H9 (cell line): Measurements from ENCODE around the gene VAV3. TPM values are rescaled to one million over a fixed set of nuclear protein-coding genes. Genes with fewer than 3 reads are reported as not detected.

ENCODE experiments used
- DNase-seq: peaks from one replicate; pipeline ENCODE4 v3.0.0-alpha.2; 2017
- H2AFZ ChIP-seq: one replicate; pipeline ENCODE4 v1.6.1; 2013; ENCODE audit warnings: mild to moderate bottlenecking, low read length, control low read depth, moderate library complexity
- H2AK5ac ChIP-seq: 2 replicates; pipeline ENCODE4 v1.6.1; 2013; ENCODE audit warnings: low read length, control low read depth, mixed read lengths; ENCODE audit not compliant: insufficient read length
- H2BK120ac ChIP-seq: one replicate; pipeline ENCODE4 v1.6.1; 2013; ENCODE audit warnings: low read depth, mild to moderate bottlenecking, low read length, control low read depth, inconsistent platforms; ENCODE audit not compliant: poor library complexity, severe bottlenecking
- H2BK12ac ChIP-seq: 2 replicates; pipeline ENCODE4 v1.6.1; 2013; ENCODE audit warnings: low read length, control low read depth, mixed read lengths, low read depth; ENCODE audit not compliant: insufficient read length
- H2BK15ac ChIP-seq: 2 replicates; pipeline ENCODE4 v1.6.1; 2013; ENCODE audit warnings: low read depth, low read length, control low read depth
- H2BK20ac ChIP-seq: one replicate; pipeline ENCODE4 v1.6.1; 2013; ENCODE audit warnings: low read depth, mild to moderate bottlenecking, low read length, control low read depth, inconsistent platforms; ENCODE audit not compliant: poor library complexity, severe bottlenecking
- H2BK5ac ChIP-seq: 2 replicates; pipeline ENCODE4 v1.6.1; 2013; ENCODE audit warnings: low read length, control low read depth, mixed read lengths; ENCODE audit not compliant: insufficient read length
- H3K14ac ChIP-seq: 2 replicates; pipeline ENCODE4 v1.6.1; 2013; ENCODE audit warnings: low read length, control low read depth; ENCODE audit not compliant: insufficient read depth
- H3K18ac ChIP-seq: 2 replicates; pipeline ENCODE4 v1.6.1; 2013; ENCODE audit warnings: low read depth, mild to moderate bottlenecking, mixed read lengths, low read length, control low read depth; ENCODE audit not compliant: insufficient read length
- H3K23ac ChIP-seq: 2 replicates; pipeline ENCODE4 v1.6.1; 2013; ENCODE audit warnings: low read length, control low read depth, mixed read lengths, low read depth; ENCODE audit not compliant: insufficient read length
- H3K23me2 ChIP-seq: 2 replicates; pipeline ENCODE4 v1.6.1; 2013; ENCODE audit warnings: low read depth, mild to moderate bottlenecking, mixed read lengths, low read length, control low read depth; ENCODE audit not compliant: insufficient read length, poor library complexity, severe bottlenecking
- H3K27ac ChIP-seq: 2 replicates; pipeline ENCODE4 v1.5.1; 2013; ENCODE audit warnings: low read length, control low read depth, mixed read lengths, low read depth; ENCODE audit not compliant: insufficient read length
- H3K27me3 ChIP-seq: 2 replicates; pipeline ENCODE4 v1.6.1; 2013; ENCODE audit warnings: low read length, control low read depth, inconsistent platforms; ENCODE audit not compliant: insufficient read depth
- H3K4ac ChIP-seq: 2 replicates; pipeline ENCODE4 v1.6.1; 2013; ENCODE audit warnings: low read depth, mild to moderate bottlenecking, control low read depth, inconsistent platforms, low read length, moderate library complexity
- H3K4me1 ChIP-seq: 2 replicates; pipeline ENCODE4 v1.6.1; 2013; ENCODE audit warnings: low read length, control low read depth, inconsistent platforms; ENCODE audit not compliant: insufficient read depth
- H3K4me2 ChIP-seq: 2 replicates; pipeline ENCODE4 v1.6.1; 2013; ENCODE audit warnings: low read length, control low read depth, mixed read lengths; ENCODE audit not compliant: insufficient read length, insufficient read depth
- H3K56ac ChIP-seq: 2 replicates; pipeline ENCODE4 v1.6.1; 2013; ENCODE audit warnings: low read depth, mild to moderate bottlenecking, mixed read lengths, low read length, control low read depth; ENCODE audit not compliant: insufficient read length
- H3K79me1 ChIP-seq: 2 replicates; pipeline ENCODE4 v1.6.1; 2013; ENCODE audit warnings: low read depth, mild to moderate bottlenecking, moderate library complexity, low read length, control low read depth, inconsistent platforms; ENCODE audit not compliant: insufficient read depth, poor library complexity, severe bottlenecking
- H3K79me2 ChIP-seq: 2 replicates; pipeline ENCODE4 v1.6.1; 2013; ENCODE audit warnings: low read length, control low read depth, inconsistent platforms; ENCODE audit not compliant: insufficient read depth
- H3K9ac ChIP-seq: 2 replicates; pipeline ENCODE4 v1.6.1; 2013; ENCODE audit warnings: low read length, control low read depth, mixed read lengths; ENCODE audit not compliant: insufficient read length; ENCODE audit errors: extremely low read depth
- H3K9me3 ChIP-seq: one replicate; pipeline ENCODE4 v1.6.1; 2013; ENCODE audit warnings: low read depth, low read length, inconsistent platforms; ENCODE audit not compliant: control insufficient read depth
- H3T11ph ChIP-seq: one replicate; pipeline ENCODE4 v1.6.1; 2013; ENCODE audit warnings: mild to moderate bottlenecking, low read length, control low read depth, inconsistent platforms
- H4K20me1 ChIP-seq: one replicate; pipeline ENCODE4 v1.6.1; 2013; ENCODE audit not compliant: control insufficient read depth, insufficient read length, insufficient read depth
- H4K5ac ChIP-seq: 2 replicates; pipeline ENCODE4 v1.6.1; 2013; ENCODE audit warnings: low read depth, mild to moderate bottlenecking, mixed read lengths, low read length, control low read depth; ENCODE audit not compliant: insufficient read length
- H4K8ac ChIP-seq: replicated peaks from 2 replicates; pipeline ENCODE4 v1.6.1; 2013; ENCODE audit warnings: low read length, control low read depth, mixed read lengths, low read depth; ENCODE audit not compliant: insufficient read length
- H4K91ac ChIP-seq: 2 replicates; pipeline ENCODE4 v1.6.1; 2013; ENCODE audit warnings: low read depth, mild to moderate bottlenecking, moderate library complexity, mixed read lengths, low read length, control low read depth; ENCODE audit not compliant: insufficient read length
- H3K27ac Mint-ChIP-seq, 3 experiments: 2 replicates in 2 of 3; 3 replicates in 1 of 3; pipeline ENCODE4 v1.8.0; 2020 to 2021; ENCODE audit warnings: mixed read lengths in 3 of 3, mild to moderate bottlenecking in 1 of 3, moderate library complexity in 1 of 3
- H3K27me3 Mint-ChIP-seq: 2 replicates; pipeline ENCODE4 v1.8.0; 2021; ENCODE audit warnings: low read depth, mild to moderate bottlenecking, moderate library complexity, mixed read lengths
- H3K36me3 Mint-ChIP-seq, 3 experiments: 2 replicates in 2 of 3; 3 replicates in 1 of 3; pipeline ENCODE4 v1.8.0; 2020 to 2021; ENCODE audit warnings: low read depth in 3 of 3, mixed read lengths in 3 of 3; ENCODE audit not compliant: insufficient read depth in 1 of 3
- H3K4me1 Mint-ChIP-seq, 2 experiments: 2 replicates each; pipeline ENCODE4 v1.8.0; 2020; ENCODE audit warnings: mixed read lengths in 2 of 2
- H3K4me3 Mint-ChIP-seq, 2 experiments: 2 replicates in 1 of 2; 3 replicates in 1 of 2; pipeline ENCODE4 v1.8.0; 2020 to 2021; ENCODE audit warnings: mild to moderate bottlenecking in 2 of 2, mixed read lengths in 2 of 2, moderate library complexity in 1 of 2
- H3K9me3 Mint-ChIP-seq, 2 experiments: 2 replicates in 1 of 2; 3 replicates in 1 of 2; pipeline ENCODE4 v1.8.0; 2020; ENCODE audit warnings: mild to moderate bottlenecking in 2 of 2, mixed read lengths in 2 of 2, moderate library complexity in 1 of 2
- WGBS: extraction: QIAGEN DNeasy Blood & Tissue Kit; methylation state at CpG from one replicate; pipeline ENCODE4 v1.1.7; 2013; ENCODE audit warnings: missing lambda C conversion rate, low lambda C conversion rate, mixed read lengths; ENCODE audit not compliant: insufficient read length; ENCODE audit errors: extremely low coverage; 5-methylcytosine and 5-hydroxymethylcytosine counted together
- total RNA-seq: library from RNA; stranded (reverse); gene quantifications from 2 replicates; pipeline ENCODE4 v1.2.1, GENCODE V29; 2021
- TF ChIP-seq, protein P1 (sequence below): fragments of 200-600 bp; sonication (generic); conservative IDR thresholded peaks from 3 replicates; pipeline ENCODE4 v1.8.0; 2021; ENCODE audit warnings: antibody characterized with exemption, mild to moderate bottlenecking

The VAV3 gene
- total RNA-seq, 1 experiment from 2014 or later, result 5.1 TPM

- Histone ChIP-seq H4K91ac (no peak overlapping the region), H2BK5ac (no peak overlapping the region), H2BK120ac (no peak overlapping the region), H3K27ac (no peak overlapping the region), H4K20me1 (no peaks in the 10 kb centered on the region), H2BK12ac (no peak overlapping the region), H3K14ac (no peak overlapping the region), H2AFZ (no peak overlapping the region), H3T11ph (no peak overlapping the region), H2AK5ac (no peak overlapping the region), H3K79me1 (no peaks in the 10 kb centered on the region), H3K4me2 (no peak overlapping the region), H2BK15ac (no peak overlapping the region), H4K8ac (no peak overlapping the region), H3K79me2 (no peaks in the 10 kb centered on the region), H3K23me2 (no peaks in the 10 kb centered on the region), H4K5ac (no peak overlapping the region), H3K9me3 (no peaks in the 10 kb centered on the region), H3K9ac (no peak overlapping the region), H3K4me1 (no peaks in the 10 kb centered on the region; the same call in 1 of the 2 replicates), H3K56ac (no peak overlapping the region), H3K18ac (no peak overlapping the region), H3K23ac (no peak overlapping the region), H3K27me3 (no peaks in the 10 kb centered on the region), H2BK20ac (no peak overlapping the region), H3K4ac (no peak overlapping the region)
- TF ChIP-seq, protein P1, sequence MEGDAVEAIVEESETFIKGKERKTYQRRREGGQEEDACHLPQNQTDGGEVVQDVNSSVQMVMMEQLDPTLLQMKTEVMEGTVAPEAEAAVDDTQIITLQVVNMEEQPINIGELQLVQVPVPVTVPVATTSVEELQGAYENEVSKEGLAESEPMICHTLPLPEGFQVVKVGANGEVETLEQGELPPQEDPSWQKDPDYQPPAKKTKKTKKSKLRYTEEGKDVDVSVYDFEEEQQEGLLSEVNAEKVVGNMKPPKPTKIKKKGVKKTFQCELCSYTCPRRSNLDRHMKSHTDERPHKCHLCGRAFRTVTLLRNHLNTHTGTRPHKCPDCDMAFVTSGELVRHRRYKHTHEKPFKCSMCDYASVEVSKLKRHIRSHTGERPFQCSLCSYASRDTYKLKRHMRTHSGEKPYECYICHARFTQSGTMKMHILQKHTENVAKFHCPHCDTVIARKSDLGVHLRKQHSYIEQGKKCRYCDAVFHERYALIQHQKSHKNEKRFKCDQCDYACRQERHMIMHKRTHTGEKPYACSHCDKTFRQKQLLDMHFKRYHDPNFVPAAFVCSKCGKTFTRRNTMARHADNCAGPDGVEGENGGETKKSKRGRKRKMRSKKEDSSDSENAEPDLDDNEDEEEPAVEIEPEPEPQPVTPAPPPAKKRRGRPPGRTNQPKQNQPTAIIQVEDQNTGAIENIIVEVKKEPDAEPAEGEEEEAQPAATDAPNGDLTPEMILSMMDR, result no peak
- no peaks in the 10 kb centered on the region for H3K9me3 Mint-ChIP-seq
- no peaks in the 10 kb centered on the region for H3K36me3 Mint-ChIP-seq
- peak overlapping the region in 1 of 3 experiments; percentile 76; a peak in 3 of 7 replicates for H3K27ac Mint-ChIP-seq
- peaks cover 3 to 5% of the 10 kb centered on the region in 2 experiments; a peak in 2 of 4 replicates for H3K4me1 Mint-ChIP-seq
- no peak overlapping the region for H3K4me3 Mint-ChIP-seq
- no CpG with 5 or more reads among the region's 1 CpG for WGBS
- DNase-seq, result no peak
- no peaks in the 10 kb centered on the region for H3K27me3 Mint-ChIP-seq
Observed at GRCh38 chr1:107594536-107594935, 370.4 kb downstream of the VAV3 start.
